ENCODE measurements around the gene KCNQ1OT1. TPM values are rescaled to one million over a fixed set of nuclear protein-coding genes. Genes with fewer than 3 reads are reported as not detected.

Gene KCNQ1OT1
- polyA plus RNA-seq, 1 donor from 2014 or later: 0.09 TPM

DNA sequence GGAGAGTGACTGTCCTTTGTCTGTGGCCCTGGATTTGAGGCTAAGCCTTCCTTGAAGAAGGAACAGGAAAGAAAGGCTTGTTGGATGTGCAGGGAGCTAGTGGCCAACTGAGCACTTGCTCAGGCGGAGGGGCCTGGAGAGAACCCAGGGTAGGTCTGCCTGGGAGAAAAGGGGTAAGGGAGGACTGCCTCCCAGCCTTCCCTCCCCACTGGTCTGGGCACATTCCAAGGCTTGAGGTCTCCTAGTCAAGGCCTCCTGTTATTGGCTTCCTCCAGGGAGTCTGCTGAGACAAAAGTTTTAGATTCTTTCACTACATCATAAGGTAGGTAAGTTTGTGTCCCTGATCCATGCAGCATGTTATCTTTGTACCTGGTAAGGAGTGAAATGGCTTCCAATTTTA is 15.2 kb downstream of the KCNQ1OT1 start:
- Mint-ChIP-seq H3K4me1 (peaks cover 7 to 18% (median 15%) of the 10 kb centered on the region in 3 donors), H3K4me3 (no peak overlapping the region), H3K27ac (no peak overlapping the region), H3K27me3 (no peaks in the 10 kb centered on the region), H3K9me3 (no peaks in the 10 kb centered on the region), H3K36me3 (no peaks in the 10 kb centered on the region)

DNA sequence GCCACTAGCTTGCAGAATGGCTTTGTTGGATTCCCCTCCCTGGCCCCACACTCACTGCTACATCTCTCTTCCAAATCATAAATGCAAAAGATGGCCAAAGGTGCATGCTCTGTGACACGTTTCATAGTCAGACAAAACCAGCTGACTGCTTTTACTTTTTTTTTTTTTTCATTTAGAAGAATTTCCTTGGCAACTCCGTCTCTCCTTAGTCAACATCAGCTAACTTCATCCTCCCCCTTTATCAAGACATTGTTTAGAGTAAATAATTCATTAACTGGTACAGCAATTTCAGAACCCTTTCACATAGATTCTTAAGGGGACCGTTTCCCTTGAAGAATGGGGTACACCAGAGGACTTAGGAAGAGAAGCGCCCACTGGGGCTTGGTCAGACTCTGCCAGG is 16.0 kb downstream of the KCNQ1OT1 start:
- H3K4me3 Mint-ChIP-seq: no peak overlapping the region
- no peak overlapping the region for H3K27ac Mint-ChIP-seq
- H3K4me1 Mint-ChIP-seq: peaks cover 7 to 15% (median 15%) of the 10 kb centered on the region in 3 donors
- H3K36me3 Mint-ChIP-seq: no peaks in the 10 kb centered on the region
- H3K27me3 Mint-ChIP-seq: no peaks in the 10 kb centered on the region
- no peaks in the 10 kb centered on the region for H3K9me3 Mint-ChIP-seq

- Mint-ChIP-seq H3K27ac (peak overlapping the region in 1 of 3 donors; percentile 63), H3K4me3 (peak overlapping the region in 2 of 4 donors; percentile 44 to 71), H3K9me3 (no peaks in the 10 kb centered on the region), H3K27me3 (no peaks in the 10 kb centered on the region), H3K36me3 (no peaks in the 10 kb centered on the region), H3K4me1 (peaks cover 12 to 24% (median 21%) of the 10 kb centered on the region in 3 donors)
These were observed 18.2 kb downstream of the KCNQ1OT1 start for GRCh38 chr11:2681408-2682145.

DNA sequence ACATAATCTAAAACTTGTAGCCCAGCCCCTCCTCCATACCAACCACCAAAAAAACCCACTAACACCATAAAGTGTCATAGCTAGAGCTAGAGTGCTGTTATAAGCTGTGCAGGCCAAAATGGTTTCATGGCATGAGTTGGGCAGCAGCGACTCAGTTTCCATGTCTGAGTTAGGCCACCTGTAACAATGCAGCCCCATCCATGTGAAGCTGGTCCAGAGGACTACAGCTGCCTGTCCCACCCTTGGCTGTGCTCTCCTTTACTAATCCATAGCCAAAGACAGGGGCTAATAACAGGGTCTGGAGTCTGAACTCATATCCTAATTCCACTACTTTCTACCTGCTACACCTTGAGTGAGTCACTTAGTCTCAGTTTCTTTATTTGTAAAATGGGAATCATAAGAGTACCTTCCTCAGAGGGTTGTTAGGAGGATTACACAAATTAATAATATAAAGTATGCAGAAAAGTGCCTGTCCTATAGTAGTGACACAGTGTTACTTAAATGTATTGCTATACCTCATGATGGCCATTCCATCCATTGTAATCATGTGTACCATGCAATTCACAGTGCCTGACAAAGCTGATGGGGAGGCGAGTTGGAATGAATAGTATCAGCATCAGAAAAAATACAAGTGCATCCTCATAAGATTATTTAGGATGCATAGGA is 20.6 kb downstream of the KCNQ1OT1 start:
- Mint-ChIP-seq H3K9me3 (no peaks in the 10 kb centered on the region), H3K27me3 (no peaks in the 10 kb centered on the region), H3K4me3 (no peak overlapping the region), H3K4me1 (peaks cover 18 to 28% (median 28%) of the 10 kb centered on the region in 3 donors), H3K27ac (no peak overlapping the region), H3K36me3 (peaks cover 3% of the 10 kb centered on the region)

DNA sequence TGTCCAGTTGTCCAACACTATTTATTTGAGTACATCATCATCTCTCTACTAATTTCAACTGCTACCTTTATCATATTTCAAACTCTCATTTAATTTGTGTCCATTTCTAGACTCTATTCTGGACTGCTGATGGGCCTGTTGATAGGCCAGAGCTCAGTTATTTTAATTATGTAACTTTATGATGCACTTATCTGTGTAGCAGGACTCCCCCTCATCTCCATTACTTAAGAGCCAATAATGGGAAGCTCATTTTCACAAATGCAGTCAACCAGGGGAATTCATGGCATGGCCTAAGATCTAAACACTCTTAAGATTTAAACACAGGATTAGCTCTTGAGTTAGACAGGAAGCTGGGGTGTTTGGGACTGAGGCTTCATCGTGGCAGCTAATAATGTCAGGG is 21.4 kb downstream of the KCNQ1OT1 start:
- H3K9me3 Mint-ChIP-seq: no peaks in the 10 kb centered on the region
- H3K27me3 Mint-ChIP-seq: no peaks in the 10 kb centered on the region
- H3K4me3 Mint-ChIP-seq: no peak overlapping the region
- H3K4me1 Mint-ChIP-seq: peaks cover 18 to 26% (median 23%) of the 10 kb centered on the region in 3 donors
- H3K36me3 Mint-ChIP-seq: peaks cover 3% of the 10 kb centered on the region
- H3K27ac Mint-ChIP-seq: no peak overlapping the region

GRCh38 chr11:2677127-2677526 is 22.7 kb downstream of the KCNQ1OT1 start:
- no peak overlapping the region for H3K4me3 Mint-ChIP-seq
- no peaks in the 10 kb centered on the region for H3K27me3 Mint-ChIP-seq
- H3K36me3 Mint-ChIP-seq: peaks cover 7% of the 10 kb centered on the region
- peaks cover 18 to 25% (median 20%) of the 10 kb centered on the region in 3 donors for H3K4me1 Mint-ChIP-seq
- peak overlapping the region in 1 of 3 donors; percentile 6 for H3K27ac Mint-ChIP-seq
- no peaks in the 10 kb centered on the region for H3K9me3 Mint-ChIP-seq

- peaks cover 11 to 15% (median 14%) of the 10 kb centered on the region in 3 donors for H3K4me1 Mint-ChIP-seq
- no peaks in the 10 kb centered on the region for H3K27me3 Mint-ChIP-seq
- H3K4me3 Mint-ChIP-seq: no peak overlapping the region
- peaks cover 9% of the 10 kb centered on the region for H3K36me3 Mint-ChIP-seq
- no peaks in the 10 kb centered on the region for H3K9me3 Mint-ChIP-seq
- no peak overlapping the region for H3K27ac Mint-ChIP-seq
These were observed 24.3 kb downstream of the KCNQ1OT1 start for GRCh38 chr11:2675540-2675939.

GRCh38 chr11:2674658-2675131 is 25.1 kb downstream of the KCNQ1OT1 start:
- Mint-ChIP-seq H3K4me3 (no peak overlapping the region), H3K27me3 (no peaks in the 10 kb centered on the region), H3K4me1 (peaks cover 11 to 15% (median 14%) of the 10 kb centered on the region in 3 donors), H3K36me3 (peaks cover 9% of the 10 kb centered on the region), H3K27ac (no peak overlapping the region), H3K9me3 (no peaks in the 10 kb centered on the region)

DNA sequence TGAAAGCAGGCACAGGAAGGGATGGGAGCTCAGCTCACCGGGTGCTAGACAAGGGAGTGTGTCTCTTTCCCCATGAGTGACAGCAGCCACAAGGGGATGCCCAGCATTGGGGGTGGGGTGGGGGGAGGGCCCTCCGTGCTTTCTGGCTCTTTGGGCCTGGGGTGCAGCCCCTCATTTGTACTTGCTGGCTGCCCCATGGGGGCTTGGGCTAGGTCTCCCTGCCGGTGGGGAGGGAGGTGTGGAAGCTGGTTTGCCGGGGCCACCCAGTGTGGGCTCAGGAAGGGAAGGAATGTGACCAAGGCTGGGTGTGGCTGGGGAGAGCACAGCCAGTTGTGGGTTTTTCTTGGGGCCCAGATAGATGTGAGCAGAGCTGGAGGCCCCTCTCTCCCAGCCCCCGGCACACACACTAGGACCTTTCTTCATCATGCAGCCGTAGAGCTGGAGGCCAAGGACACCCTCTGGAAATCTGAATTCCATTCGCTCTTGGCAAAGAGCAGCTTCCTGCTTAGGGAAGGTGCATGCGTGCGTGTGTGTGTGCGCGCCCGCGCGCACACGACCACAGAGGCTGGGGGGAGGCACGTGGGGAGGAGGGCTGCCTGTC is 25.8 kb downstream of the KCNQ1OT1 start:
- H3K4me1 Mint-ChIP-seq: peaks cover 11 to 15% (median 14%) of the 10 kb centered on the region in 3 donors
- no peaks in the 10 kb centered on the region for H3K9me3 Mint-ChIP-seq
- no peaks in the 10 kb centered on the region for H3K27me3 Mint-ChIP-seq
- H3K4me3 Mint-ChIP-seq: no peak overlapping the region
- peaks cover 9% of the 10 kb centered on the region for H3K36me3 Mint-ChIP-seq
- H3K27ac Mint-ChIP-seq: peak overlapping the region in 1 of 3 donors; percentile 30

DNA sequence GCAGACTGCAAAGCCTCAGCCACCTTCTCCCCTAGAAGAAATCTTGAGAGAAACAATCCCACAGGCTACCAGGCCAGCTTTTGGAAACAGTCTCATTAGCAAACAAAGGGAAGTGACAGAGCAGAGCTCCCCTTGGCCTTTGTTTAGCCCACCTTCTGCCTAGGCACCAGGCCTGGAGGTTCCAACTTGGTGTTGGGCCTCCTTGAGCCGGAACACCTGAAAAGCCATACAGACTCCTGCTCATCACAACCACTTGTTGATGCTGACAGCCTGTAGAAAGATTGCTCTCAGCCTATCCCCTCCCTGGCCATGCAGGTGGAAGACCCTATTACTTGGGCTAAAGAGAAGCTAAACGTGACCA is 26.6 kb downstream of the KCNQ1OT1 start:
- H3K27ac Mint-ChIP-seq: peak overlapping the region in 1 of 3 donors; percentile 30
- no peaks in the 10 kb centered on the region for H3K27me3 Mint-ChIP-seq
- peaks cover 11 to 15% (median 14%) of the 10 kb centered on the region in 3 donors for H3K4me1 Mint-ChIP-seq
- H3K9me3 Mint-ChIP-seq: no peaks in the 10 kb centered on the region
- H3K4me3 Mint-ChIP-seq: no peak overlapping the region
- peaks cover 9% of the 10 kb centered on the region for H3K36me3 Mint-ChIP-seq

DNA sequence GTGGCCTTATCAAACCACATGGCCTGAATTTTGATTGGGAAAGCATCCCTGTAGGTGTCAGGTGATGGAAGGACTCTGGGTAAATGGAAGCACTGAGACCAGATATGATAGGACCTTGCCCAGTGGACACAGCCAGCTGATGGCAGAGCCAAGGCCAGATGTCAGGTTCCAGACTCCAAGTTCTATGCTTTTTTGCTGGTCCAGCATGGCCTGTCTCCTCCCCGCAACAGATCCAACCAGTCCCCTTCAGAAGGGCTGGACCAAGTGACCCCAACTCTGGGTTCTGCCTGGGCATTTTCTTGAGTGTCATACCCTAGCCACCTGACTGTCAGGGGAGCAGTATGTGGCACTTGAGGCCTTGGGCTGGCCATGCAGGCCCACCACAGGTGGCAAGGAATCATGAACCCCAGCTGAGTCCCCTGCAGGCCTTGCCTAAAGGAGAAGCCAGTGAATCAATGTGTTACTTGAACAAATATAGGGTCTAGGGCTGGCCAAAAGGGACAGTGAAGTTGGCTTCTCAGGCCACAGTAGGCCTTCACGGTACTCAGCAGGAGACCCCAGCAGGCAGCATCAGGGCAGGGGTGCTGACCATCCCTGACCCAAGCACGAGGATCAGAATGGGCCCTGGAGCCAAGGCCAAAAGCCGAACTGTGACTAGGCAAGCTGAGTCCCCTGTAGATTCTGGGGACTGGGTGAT is 27.1 kb downstream of the KCNQ1OT1 start:
- no peak overlapping the region for H3K4me3 Mint-ChIP-seq
- peaks cover 11 to 14% (median 14%) of the 10 kb centered on the region in 3 donors for H3K4me1 Mint-ChIP-seq

GRCh38 chr11:2671748-2672147 is 28.0 kb downstream of the KCNQ1OT1 start:
- H3K4me1 Mint-ChIP-seq: peaks cover 6 to 7% (median 7%) of the 10 kb centered on the region in 3 donors
- H3K4me3 Mint-ChIP-seq: no peak overlapping the region
- peaks cover 12% of the 10 kb centered on the region for H3K36me3 Mint-ChIP-seq
- H3K9me3 Mint-ChIP-seq: no peaks in the 10 kb centered on the region
- no peak overlapping the region for H3K27ac Mint-ChIP-seq
- no peaks in the 10 kb centered on the region for H3K27me3 Mint-ChIP-seq

More for the DNA sequence above, 27.1 kb downstream of the KCNQ1OT1 start:
- peaks cover 12% of the 10 kb centered on the region for H3K36me3 Mint-ChIP-seq
- H3K9me3 Mint-ChIP-seq: no peaks in the 10 kb centered on the region
- H3K27me3 Mint-ChIP-seq: no peaks in the 10 kb centered on the region
- H3K27ac Mint-ChIP-seq: peak overlapping the region in 1 of 3 donors; percentile 63

GRCh38 chr11:2670541-2671100 is 29.2 kb downstream of the KCNQ1OT1 start:
- Mint-ChIP-seq H3K36me3 (peaks cover 12% of the 10 kb centered on the region), H3K4me1 (peaks cover 0 to 2% (median 0%) of the 10 kb centered on the region in 3 donors), H3K27ac (peak overlapping the region in 1 of 3 donors; percentile 57), H3K4me3 (no peak overlapping the region), H3K27me3 (no peaks in the 10 kb centered on the region), H3K9me3 (no peaks in the 10 kb centered on the region)

DNA sequence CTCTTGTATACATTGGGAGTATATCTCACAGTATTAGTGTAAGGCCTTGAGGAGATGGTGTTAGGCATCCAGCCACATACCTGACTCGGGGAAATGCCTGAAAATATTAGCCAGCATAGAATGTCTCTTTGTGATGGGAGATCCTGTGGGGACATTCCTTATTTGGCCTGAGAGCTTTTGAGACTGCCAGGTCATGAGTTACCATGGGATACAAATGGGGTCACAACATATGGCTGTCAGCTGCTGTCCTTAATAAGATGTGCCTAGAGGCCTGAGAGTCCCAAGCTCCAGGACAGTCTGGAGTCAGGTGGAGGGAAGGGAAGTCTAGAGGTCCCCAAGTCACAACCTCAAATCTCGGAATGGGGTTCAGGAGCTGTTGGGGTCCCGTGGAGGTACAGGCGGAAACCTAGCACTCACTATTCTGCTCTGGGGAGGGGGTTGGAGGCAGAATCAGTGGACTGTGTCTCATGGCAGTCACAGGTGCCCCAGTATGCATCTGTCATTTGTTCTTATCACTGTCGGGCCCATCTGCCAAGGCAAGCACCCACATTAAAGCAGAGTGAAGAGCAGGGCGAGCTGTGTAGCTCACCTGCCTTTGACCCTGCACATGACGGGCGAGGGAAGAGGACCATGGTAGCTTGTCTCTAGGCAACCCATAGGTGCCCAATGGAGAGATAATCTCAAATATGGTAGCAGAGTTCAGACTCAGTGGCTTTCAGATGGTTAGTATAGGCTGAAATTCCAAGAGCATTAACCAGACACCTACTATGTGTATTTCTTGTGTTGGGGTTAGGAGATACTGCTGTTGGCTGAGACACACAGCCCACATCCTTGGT is 29.9 kb downstream of the KCNQ1OT1 start:
- Mint-ChIP-seq H3K36me3 (peaks cover 12% of the 10 kb centered on the region), H3K27ac (peak overlapping the region in 1 of 3 donors; percentile 57), H3K27me3 (no peaks in the 10 kb centered on the region), H3K9me3 (no peaks in the 10 kb centered on the region), H3K4me3 (no peak overlapping the region), H3K4me1 (peaks cover 0 to 2% (median 0%) of the 10 kb centered on the region in 3 donors)
